Neural crest cell (in vitro differentiated cells): ENCODE data around the gene CATSPER3. TPM values are rescaled to one million over a fixed set of nuclear protein-coding genes. Genes with fewer than 3 reads are reported as not detected.

Experiments used
- DNase-seq: peaks from one replicate; pipeline ENCODE4 v3.0.0; 2021; ENCODE audit warnings: low read depth, mixed read lengths, low spot score
- H3K27ac Mint-ChIP-seq: one replicate; pipeline ENCODE4 v1.8.0; 2021; ENCODE audit warnings: mild to moderate bottlenecking, mixed read lengths; ENCODE audit not compliant: unreplicated experiment
- H3K27me3 Mint-ChIP-seq: 2 replicates; pipeline ENCODE4 v1.8.0; 2021; ENCODE audit warnings: low read depth, mild to moderate bottlenecking, mixed read lengths
- H3K36me3 Mint-ChIP-seq: 2 replicates; pipeline ENCODE4 v1.8.0; 2021; ENCODE audit warnings: low read depth, mild to moderate bottlenecking, mixed read lengths
- H3K4me1 Mint-ChIP-seq: 2 replicates; pipeline ENCODE4 v1.8.0; 2021; ENCODE audit warnings: mixed read lengths
- H3K4me3 Mint-ChIP-seq: one replicate; pipeline ENCODE4 v1.8.0; 2021; ENCODE audit warnings: mild to moderate bottlenecking, mixed read lengths
- H3K9me3 Mint-ChIP-seq: 2 replicates; pipeline ENCODE4 v1.8.0; 2021; ENCODE audit warnings: mixed read lengths
- CTCF ChIP-seq: fragments of 200-600 bp; sonication (generic); conservative IDR thresholded peaks from 2 replicates; pipeline ENCODE4 v1.5.0; 2021; ENCODE audit warnings: antibody characterized with exemption, mild to moderate bottlenecking
- total RNA-seq: library from RNA; stranded (reverse); gene quantifications from 2 replicates; pipeline ENCODE4 v1.2.1, GENCODE V29; 2021

CATSPER3 gene
- total RNA-seq, 1 donor from 2014 or later: 0.54 TPM

- H3K27me3 Mint-ChIP-seq: no peaks in the 10 kb centered on the region
- H3K27ac Mint-ChIP-seq: no peak overlapping the region
- no peak for TF ChIP-seq CTCF
- no peak overlapping the region for H3K4me3 Mint-ChIP-seq
- DNase-seq: no peak
- peaks cover 4% of the 10 kb centered on the region for H3K4me1 Mint-ChIP-seq
- H3K36me3 Mint-ChIP-seq: no peaks in the 10 kb centered on the region
- H3K9me3 Mint-ChIP-seq: no peaks in the 10 kb centered on the region
Measured at GRCh38 chr5:134935711-134936602, 31.8 kb upstream of the CATSPER3 start.

- no peaks in the 10 kb centered on the region for H3K27me3 Mint-ChIP-seq
- DNase-seq: no peak
- H3K4me3 Mint-ChIP-seq: no peak overlapping the region
- no peaks in the 10 kb centered on the region for H3K9me3 Mint-ChIP-seq
- TF ChIP-seq CTCF: no peak
- peaks cover 2% of the 10 kb centered on the region for H3K36me3 Mint-ChIP-seq
- peaks cover 4% of the 10 kb centered on the region for H3K4me1 Mint-ChIP-seq
- no peak overlapping the region for H3K27ac Mint-ChIP-seq
Measured at GRCh38 chr5:134937526-134937925, 30.2 kb upstream of the CATSPER3 start.

- Mint-ChIP-seq H3K4me1 (peaks cover 4% of the 10 kb centered on the region), H3K27ac (no peak overlapping the region), H3K4me3 (no peak overlapping the region), H3K27me3 (no peaks in the 10 kb centered on the region), H3K9me3 (no peaks in the 10 kb centered on the region), H3K36me3 (peaks cover 2% of the 10 kb centered on the region)
- no peak for TF ChIP-seq CTCF
- no peak for DNase-seq
Measured at GRCh38 chr5:134938030-134938429, 29.7 kb upstream of the CATSPER3 start.

- no peaks in the 10 kb centered on the region for H3K9me3 Mint-ChIP-seq
- peaks cover 4% of the 10 kb centered on the region for H3K4me1 Mint-ChIP-seq
Measured at GRCh38 chr5:134939500-134939899, 28.2 kb upstream of the CATSPER3 start.

GRCh38 chr5:134943547-134943946 is 24.2 kb upstream of the CATSPER3 start:
- DNase-seq: no peak
- TF ChIP-seq CTCF: no peak
- no peak overlapping the region for H3K27ac Mint-ChIP-seq
- H3K9me3 Mint-ChIP-seq: no peaks in the 10 kb centered on the region
- H3K27me3 Mint-ChIP-seq: no peaks in the 10 kb centered on the region
- peaks cover 2% of the 10 kb centered on the region for H3K36me3 Mint-ChIP-seq
- no peaks in the 10 kb centered on the region for H3K4me1 Mint-ChIP-seq
- H3K4me3 Mint-ChIP-seq: no peak overlapping the region

More at GRCh38 chr5:134939500-134939899, 28.2 kb upstream of the CATSPER3 start:
- Mint-ChIP-seq H3K27me3 (no peaks in the 10 kb centered on the region), H3K36me3 (peaks cover 2% of the 10 kb centered on the region), H3K4me3 (no peak overlapping the region), H3K27ac (no peak overlapping the region)
- no peak for TF ChIP-seq CTCF
- no peak for DNase-seq
